GM21576 (cell line): ENCODE results near the gene PLCD4.

ENCODE experiments used
- ATAC-seq: cut with Tn5 transposase; IDR thresholded peaks from one replicate; pipeline ENCODE4 v1.9.1; 2021; ENCODE audit warnings: mild to moderate bottlenecking, moderate library complexity; ENCODE audit not compliant: unreplicated experiment

The PLCD4 gene

GRCh38 chr2:218662377-218662776 is 54.7 kb downstream of the PLCD4 start:
- no peak for ATAC-seq

GRCh38 chr2:218662827-218663226 is 55.1 kb downstream of the PLCD4 start:
- no peak for ATAC-seq

GRCh38 chr2:218663901-218664300 is 56.2 kb downstream of the PLCD4 start:
- ATAC-seq: no peak

- ATAC-seq: no peak
These were observed 57.0 kb downstream of the PLCD4 start for GRCh38 chr2:218664653-218665052.

- no peak for ATAC-seq
These were observed 63.5 kb downstream of the PLCD4 start for GRCh38 chr2:218671097-218671653.

GRCh38 chr2:218671654-218672566 is 64.2 kb downstream of the PLCD4 start, which contains the start of the genes RNF25 and STK36:
RNF25 (minus strand) TSS chr2:218672002; CDS start chr2:218671970, 32 bp downstream.
STK36 (plus strand) TSS chr2:218672086; CDS start chr2:218672830, 744 bp downstream.
- peak; percentile 96 for ATAC-seq

- no peak for ATAC-seq
These were observed 71.4 kb downstream of the PLCD4 start for GRCh38 chr2:218679119-218679518.

GRCh38 chr2:218680061-218680460 is 72.4 kb downstream of the PLCD4 start:
- no peak for ATAC-seq
